Measurements from ENCODE around the gene SRBD1.

- TF ChIP-seq, protein P1, sequence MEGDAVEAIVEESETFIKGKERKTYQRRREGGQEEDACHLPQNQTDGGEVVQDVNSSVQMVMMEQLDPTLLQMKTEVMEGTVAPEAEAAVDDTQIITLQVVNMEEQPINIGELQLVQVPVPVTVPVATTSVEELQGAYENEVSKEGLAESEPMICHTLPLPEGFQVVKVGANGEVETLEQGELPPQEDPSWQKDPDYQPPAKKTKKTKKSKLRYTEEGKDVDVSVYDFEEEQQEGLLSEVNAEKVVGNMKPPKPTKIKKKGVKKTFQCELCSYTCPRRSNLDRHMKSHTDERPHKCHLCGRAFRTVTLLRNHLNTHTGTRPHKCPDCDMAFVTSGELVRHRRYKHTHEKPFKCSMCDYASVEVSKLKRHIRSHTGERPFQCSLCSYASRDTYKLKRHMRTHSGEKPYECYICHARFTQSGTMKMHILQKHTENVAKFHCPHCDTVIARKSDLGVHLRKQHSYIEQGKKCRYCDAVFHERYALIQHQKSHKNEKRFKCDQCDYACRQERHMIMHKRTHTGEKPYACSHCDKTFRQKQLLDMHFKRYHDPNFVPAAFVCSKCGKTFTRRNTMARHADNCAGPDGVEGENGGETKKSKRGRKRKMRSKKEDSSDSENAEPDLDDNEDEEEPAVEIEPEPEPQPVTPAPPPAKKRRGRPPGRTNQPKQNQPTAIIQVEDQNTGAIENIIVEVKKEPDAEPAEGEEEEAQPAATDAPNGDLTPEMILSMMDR (IDR thresholded peaks at IDR 0.05) = no peak
- TF ChIP-seq POLR2A (IDR thresholded peaks at IDR 0.05) (no peak), POLR2AphosphoS5 (IDR thresholded peaks at IDR 0.05; ENCODE audit: insufficient read depth in 1 of 2, low read depth in 1 of 2) (no peak)
These were observed 100.2 kb downstream of the SRBD1 start for GRCh38 chr2:45510701-45511420.
